Pancreas (tissue), 10 donors: Measurements from ENCODE around the gene DIP2A. TPM values are rescaled to one million over a fixed set of nuclear protein-coding genes. Genes with fewer than 3 reads are reported as not detected.

Experiments used
- ATAC-seq, 4 donors: fragments of 200-7000 bp; cut with Tn5 transposase; one replicate each; pipeline versions ENCODE4 v1.8.0 to v1.9.1; 2020; ENCODE audit warnings: mild to moderate bottlenecking in 4 of 4, moderate library complexity in 4 of 4
- DNase-seq, 6 donors: peaks; one replicate each; pipeline ENCODE4 v3.0.0-alpha.2; 2020
- FAIRE-seq: peaks from 2 replicates; lab custom pipeline; 2012; peaks lifted over from hg19 to GRCh38; lab: Jason Lieb, UNC
- H3K27ac ChIP-seq, 4 donors: fragments of 200-600 bp; sonication (generic); 1 replicate in 3 of 4; 2 replicates in 1 of 4; pipeline versions ENCODE4 v1.5.0 to v1.8.0; 2020
- H3K27me3 ChIP-seq, 4 donors: fragments of 200-600 bp; one replicate each; pipeline ENCODE4 v1.8.0; 2021
- H3K36me3 ChIP-seq, 3 donors: fragments of 200-600 bp; sonication (generic) in 1 of 3; one replicate each; pipeline versions ENCODE4 v1.5.0 to v1.8.0; 2020 to 2021
- H3K4me1 ChIP-seq, 3 donors: fragments of 200-600 bp; one replicate each; pipeline ENCODE4 v1.8.0; 2021
- H3K4me3 ChIP-seq, 4 donors: fragments of 200-600 bp; sonication (generic) in 2 of 4; one replicate each; pipeline versions ENCODE4 v1.5.0 to v1.8.0; 2020 to 2021
- H3K9me3 ChIP-seq, 4 donors: fragments of 200-600 bp; one replicate each; pipeline ENCODE4 v1.8.0; 2021
- WGBS, 2 donors: extraction: QIAGEN DNeasy Blood & Tissue Kit; methylation state at CpG; one replicate each; pipeline ENCODE4 v1.1.7; 2013; 5-methylcytosine and 5-hydroxymethylcytosine counted together
- intact Hi-C, 3 donors: fragments of 100-400 bp; cut with DNase I; formaldehyde crosslinking; loops; one replicate each; pipeline versions ENCODE4 v1.11.1 to v1.14.2; 2022
- polyA plus RNA-seq, 2 donors: library from polyadenylated mRNA; stranded (reverse); fragments of 200-250 nt; gene quantifications; one replicate each; pipeline ENCODE4 v1.2.3, GENCODE V29; 2013
- total RNA-seq, 6 donors: library from RNA; stranded (reverse); fragmentation: NEBNext Ultra II Directional in 4 of 6; extraction: Animal tissue kit (Norgen Biotek cat#: 25700) in 4 of 6; gene quantifications; one replicate each; pipeline versions ENCODE4 v1.2.1 to v1.2.4, GENCODE V29; 2021 to 2023
- TF ChIP-seq, protein P1 (sequence below), 4 donors: fragments of 200-600 bp; sonication (generic) in 3 of 4; IDR thresholded peaks; one replicate each; pipeline versions ENCODE4 v1.5.0 to v1.8.0; 2021; ENCODE audit warnings: antibody characterized with exemption in 4 of 4
- donor health status: healthy with polysubstance abuse.
- donor health status: DM: no; HTN: no; CAD: no; lungs with moderate emphysema.
- donor health status: DM: no; HTN: no; CAD: no.
- donor health status: control.
- donor health status: control.
- donor health status: Bipolar disorder and iron deficiency.
- donor health status: DM: yes; HTN: yes; CAD: no.
- donor health status: DM: no; HTN: no; CAD: no.
- donor health status: DM: no; HTN: no; CAD: no.
- donor health status: DM: yes; HTN: yes; CAD: no.

Gene DIP2A
- total and polyA plus RNA-seq, 8 donors, result 12.1 to 28.7 (median 18.4) TPM

DNA sequence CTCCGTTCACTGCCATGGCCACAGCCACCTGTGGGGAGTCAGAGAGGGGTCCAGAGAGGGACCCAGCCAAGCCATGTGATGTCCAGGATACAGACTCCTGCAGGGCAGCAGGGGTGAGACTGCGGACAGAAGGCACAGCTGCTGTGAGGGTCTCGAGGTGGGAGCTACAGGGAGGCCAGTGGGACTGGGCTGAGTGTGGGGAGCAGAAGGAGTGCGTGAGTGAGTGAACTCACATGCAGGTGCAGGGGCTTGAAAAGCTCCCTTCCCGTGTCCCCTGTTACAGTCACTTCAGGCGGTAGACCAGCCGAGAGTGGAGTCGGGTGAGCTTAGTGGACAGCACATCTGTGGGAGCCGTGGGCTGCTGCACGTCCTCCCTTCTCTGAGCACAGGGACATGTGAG, 103.8 kb downstream of the DIP2A start:
- no peak for FAIRE-seq

GRCh38 chr21:46562964-46563607, 104.4 kb downstream of the DIP2A start:
- ATAC-seq (no peak), DNase-seq (peak in 1 of 6 donors; percentile 55), FAIRE-seq (no peak)
- intact Hi-C loops, result no loop called here
- 85 to 89% methylated on average over 14 of the region's 14 CpGs for WGBS, 2 donors
- no peaks in the 10 kb centered on the region for H3K4me1 ChIP-seq
- H3K27ac ChIP-seq, result no peak overlapping the region
- no peaks in the 10 kb centered on the region for H3K9me3 ChIP-seq
- TF ChIP-seq, protein P1, sequence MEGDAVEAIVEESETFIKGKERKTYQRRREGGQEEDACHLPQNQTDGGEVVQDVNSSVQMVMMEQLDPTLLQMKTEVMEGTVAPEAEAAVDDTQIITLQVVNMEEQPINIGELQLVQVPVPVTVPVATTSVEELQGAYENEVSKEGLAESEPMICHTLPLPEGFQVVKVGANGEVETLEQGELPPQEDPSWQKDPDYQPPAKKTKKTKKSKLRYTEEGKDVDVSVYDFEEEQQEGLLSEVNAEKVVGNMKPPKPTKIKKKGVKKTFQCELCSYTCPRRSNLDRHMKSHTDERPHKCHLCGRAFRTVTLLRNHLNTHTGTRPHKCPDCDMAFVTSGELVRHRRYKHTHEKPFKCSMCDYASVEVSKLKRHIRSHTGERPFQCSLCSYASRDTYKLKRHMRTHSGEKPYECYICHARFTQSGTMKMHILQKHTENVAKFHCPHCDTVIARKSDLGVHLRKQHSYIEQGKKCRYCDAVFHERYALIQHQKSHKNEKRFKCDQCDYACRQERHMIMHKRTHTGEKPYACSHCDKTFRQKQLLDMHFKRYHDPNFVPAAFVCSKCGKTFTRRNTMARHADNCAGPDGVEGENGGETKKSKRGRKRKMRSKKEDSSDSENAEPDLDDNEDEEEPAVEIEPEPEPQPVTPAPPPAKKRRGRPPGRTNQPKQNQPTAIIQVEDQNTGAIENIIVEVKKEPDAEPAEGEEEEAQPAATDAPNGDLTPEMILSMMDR (IDR thresholded peaks at IDR 0.05), result no peak
- peaks cover 0 to 27% (median 6%) of the 10 kb centered on the region in 3 donors for H3K36me3 ChIP-seq
- H3K27me3 ChIP-seq, result no peaks in the 10 kb centered on the region
- no peak overlapping the region for H3K4me3 ChIP-seq

More for the DNA sequence above, 103.8 kb downstream of the DIP2A start:
- DNase-seq (peak in 1 of 6 donors; percentile 44), ATAC-seq (no peak)
- Histone ChIP-seq H3K36me3 (peaks cover 0 to 21% (median 6%) of the 10 kb centered on the region in 3 donors), H3K4me1 (no peaks in the 10 kb centered on the region), H3K4me3 (no peak overlapping the region), H3K27me3 (no peaks in the 10 kb centered on the region), H3K9me3 (no peaks in the 10 kb centered on the region), H3K27ac (no peak overlapping the region)
- intact Hi-C loops, result no loop called here
- WGBS, 2 donors, result 94 to 95% methylated on average over 10 of the region's 10 CpGs
- TF ChIP-seq, protein P1 (IDR thresholded peaks at IDR 0.05), result no peak

DNA sequence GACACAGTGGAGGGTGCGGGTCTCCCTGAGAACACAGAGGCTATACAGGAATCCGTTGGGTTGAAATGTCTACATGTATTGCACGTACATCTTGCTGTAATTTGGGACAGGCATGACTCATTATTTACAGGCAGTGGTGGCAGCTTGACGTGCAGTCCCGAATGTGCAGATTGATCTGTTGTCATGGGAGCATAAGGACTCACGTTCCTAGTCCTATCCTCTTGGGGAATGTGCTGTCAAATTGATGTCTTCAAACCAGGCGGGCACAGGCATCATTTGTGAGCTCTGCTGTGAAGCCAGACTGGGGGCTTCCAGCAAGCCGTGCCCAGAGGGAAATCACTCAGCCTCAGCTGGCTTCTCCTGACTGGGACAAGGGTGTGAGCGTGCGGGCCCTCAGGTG, 105.7 kb downstream of the DIP2A start:
- intact Hi-C loops, result no loop called here
- ATAC-seq, result no peak
- H3K36me3 ChIP-seq, result peaks cover 0 to 30% (median 6%) of the 10 kb centered on the region in 3 donors

DNA sequence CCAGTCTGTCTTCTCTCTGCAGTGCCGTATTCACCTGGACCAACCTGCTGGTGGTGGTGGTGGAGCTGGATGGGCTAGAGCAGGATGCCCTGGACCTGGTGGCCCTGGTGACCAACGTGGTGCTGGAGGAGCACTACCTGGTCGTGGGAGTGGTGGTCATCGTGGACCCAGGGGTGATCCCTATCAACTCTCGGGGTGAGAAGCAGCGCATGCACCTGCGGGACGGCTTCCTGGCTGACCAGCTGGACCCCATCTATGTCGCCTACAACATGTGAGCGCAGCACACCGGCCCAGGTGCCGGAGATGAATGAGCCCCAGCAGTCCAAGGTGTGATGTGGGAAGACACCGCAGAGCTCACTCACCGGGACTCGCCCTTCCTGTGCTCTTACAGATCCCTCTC, 108.7 kb downstream of the DIP2A start:
- no peaks in the 10 kb centered on the region for H3K27me3 ChIP-seq
- peaks cover 0 to 37% (median 0%) of the 10 kb centered on the region in 3 donors for H3K36me3 ChIP-seq
- 93 to 99% methylated on average over 15 of the region's 15 CpGs for WGBS, 2 donors
- FAIRE-seq, result no peak
- no peaks in the 10 kb centered on the region for H3K4me1 ChIP-seq
- no peak for ATAC-seq
- TF ChIP-seq, protein P1 (IDR thresholded peaks at IDR 0.05), result no peak
- no peak overlapping the region for H3K27ac ChIP-seq
- H3K4me3 ChIP-seq, result no peak overlapping the region
- intact Hi-C loops, result no loop called here
- DNase-seq, result no peak
- H3K9me3 ChIP-seq, result no peaks in the 10 kb centered on the region

More for the DNA sequence above, 105.7 kb downstream of the DIP2A start:
- Histone ChIP-seq H3K9me3 (no peaks in the 10 kb centered on the region), H3K4me1 (no peaks in the 10 kb centered on the region), H3K27me3 (no peaks in the 10 kb centered on the region), H3K27ac (no peak overlapping the region), H3K4me3 (no peak overlapping the region)
- DNase-seq, result no peak
- TF ChIP-seq, protein P1 (IDR thresholded peaks at IDR 0.05), result no peak
- WGBS, 2 donors, result 92 to 93% methylated on average over 10 of the region's 10 CpGs
- FAIRE-seq, result no peak

- no peaks in the 10 kb centered on the region for H3K4me1 ChIP-seq
- no peak overlapping the region for H3K27ac ChIP-seq
- ATAC-seq (no peak), FAIRE-seq (no peak), DNase-seq (no peak)
- TF ChIP-seq, protein P1 (IDR thresholded peaks at IDR 0.05), result no peak
- no peak overlapping the region for H3K4me3 ChIP-seq
- intact Hi-C loops, result no loop called here
- no peaks in the 10 kb centered on the region for H3K9me3 ChIP-seq
- no peaks in the 10 kb centered on the region for H3K27me3 ChIP-seq
- peaks cover 0 to 37% (median 0%) of the 10 kb centered on the region in 3 donors for H3K36me3 ChIP-seq
- 93 to 96% methylated on average over 4 of the region's 4 CpGs for WGBS, 2 donors
Observed at GRCh38 chr21:46568562-46568961, 109.9 kb downstream of the DIP2A start.
